Mesendoderm (in vitro differentiated cells): ENCODE results near the gene STK4.

Source experiments
- DNase-seq: peaks from one replicate; pipeline ENCODE4 v3.0.0; 2013
- H2AK5ac ChIP-seq: 2 replicates; pipeline ENCODE4 v1.6.1; 2013; ENCODE audit warnings: low read length, inconsistent platforms
- H2BK120ac ChIP-seq: 2 replicates; pipeline ENCODE4 v1.6.1; 2013; ENCODE audit warnings: low read depth, mild to moderate bottlenecking, low read length, moderate library complexity, mixed read lengths
- H2BK15ac ChIP-seq: replicated peaks from 2 replicates; pipeline ENCODE4 v1.6.1; 2013; ENCODE audit warnings: low read depth, mild to moderate bottlenecking, moderate library complexity
- H2BK5ac ChIP-seq: 2 replicates; pipeline ENCODE4 v1.6.1; 2013; ENCODE audit warnings: low read length, inconsistent platforms
- H3K18ac ChIP-seq: 2 replicates; pipeline ENCODE4 v1.6.1; 2013; ENCODE audit warnings: mild to moderate bottlenecking, low read length, mixed read lengths
- H3K23ac ChIP-seq: one replicate; pipeline ENCODE4 v1.6.1; 2013; ENCODE audit warnings: low read length
- H3K27ac ChIP-seq: 2 replicates; pipeline ENCODE4 v1.5.1; 2013; ENCODE audit warnings: low read depth, mild to moderate bottlenecking, inconsistent platforms, low read length, moderate library complexity
- H3K27me3 ChIP-seq: 2 replicates; pipeline ENCODE4 v1.6.1; 2013; ENCODE audit warnings: low read length, control low read depth, mild to moderate bottlenecking, inconsistent platforms; ENCODE audit not compliant: insufficient read depth, poor library complexity
- H3K36me3 ChIP-seq: 2 replicates; pipeline ENCODE4 v1.6.1; 2013; ENCODE audit warnings: low read length, inconsistent platforms; ENCODE audit not compliant: control insufficient read depth, insufficient read depth
- H3K4ac ChIP-seq: one replicate; pipeline ENCODE4 v1.6.1; 2013; ENCODE audit warnings: low read depth, mild to moderate bottlenecking, low read length, moderate library complexity
- H3K4me1 ChIP-seq: 2 replicates; pipeline ENCODE4 v1.6.1; 2013; ENCODE audit warnings: low read depth, low read length, inconsistent platforms; ENCODE audit not compliant: control insufficient read depth
- H3K4me2 ChIP-seq: 2 replicates; pipeline ENCODE4 v1.6.1; 2013; ENCODE audit warnings: low read length
- H3K4me3 ChIP-seq: 2 replicates; pipeline ENCODE4 v1.5.1; 2013; ENCODE audit warnings: mild to moderate bottlenecking, low read length
- H3K56ac ChIP-seq: one replicate; pipeline ENCODE4 v1.6.1; 2013; ENCODE audit warnings: low read length
- H3K79me1 ChIP-seq: 2 replicates; pipeline ENCODE4 v1.6.1; 2013; ENCODE audit warnings: low read length, inconsistent platforms
- H3K79me2 ChIP-seq: 2 replicates; pipeline ENCODE4 v1.6.1; 2013; ENCODE audit warnings: mild to moderate bottlenecking, low read length; ENCODE audit not compliant: control insufficient read depth, insufficient read depth
- H3K9ac ChIP-seq: 2 replicates; pipeline ENCODE4 v1.6.1; 2013; ENCODE audit warnings: low read length, inconsistent platforms
- H4K5ac ChIP-seq: one replicate; pipeline ENCODE4 v1.6.1; 2013; ENCODE audit warnings: low read length
- H4K8ac ChIP-seq: one replicate; pipeline ENCODE4 v1.6.1; 2013; ENCODE audit warnings: low read depth, mild to moderate bottlenecking, control low read depth, low read length, moderate library complexity
- WGBS: extraction: QIAGEN DNeasy Blood & Tissue Kit; methylation state at CpG from one replicate; pipeline ENCODE4 v1.1.7; 2013; ENCODE audit warnings: low lambda C conversion rate, missing lambda C conversion rate; ENCODE audit not compliant: insufficient coverage; ENCODE audit errors: extremely low coverage; 5-methylcytosine and 5-hydroxymethylcytosine counted together

The STK4 gene

DNA sequence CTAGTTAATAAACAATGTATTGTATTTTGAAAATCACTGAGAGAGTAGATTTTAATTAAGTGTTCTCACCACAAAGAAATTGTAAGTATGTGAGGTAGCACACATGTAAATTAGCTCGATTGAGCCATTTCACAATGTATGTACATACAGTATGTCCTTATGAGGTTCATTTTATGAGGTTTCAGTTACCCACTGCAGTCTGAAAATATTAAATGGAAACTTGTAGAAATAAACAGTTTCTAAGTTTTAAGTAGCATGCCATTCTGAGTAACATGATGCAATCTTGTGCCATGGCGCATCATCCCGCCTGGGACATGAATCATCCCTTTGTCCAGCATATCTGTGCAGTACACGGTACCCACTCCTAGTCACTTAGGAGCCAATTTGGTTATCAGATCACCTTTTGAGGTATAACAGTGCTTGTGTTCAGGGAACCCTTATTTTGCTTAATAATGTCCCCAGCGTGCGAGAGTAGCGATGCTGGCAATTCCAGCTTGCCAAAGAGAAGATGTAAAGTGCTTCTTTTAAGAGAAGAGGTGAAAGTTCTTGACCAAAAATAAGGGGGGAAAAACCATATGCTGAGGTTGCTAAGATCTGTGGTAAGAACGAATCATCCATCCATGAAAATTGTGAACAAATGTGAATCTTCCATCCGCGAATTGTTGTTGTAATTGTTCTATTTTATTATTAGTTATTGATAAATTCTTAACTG is 69.9 kb downstream of the STK4 start:
- peak overlapping the region; percentile 25 for H2BK5ac ChIP-seq
- no peak overlapping the region for H2BK15ac ChIP-seq
- peaks cover 1% of the 10 kb centered on the region for H3K79me1 ChIP-seq
- no peak overlapping the region for H3K27ac ChIP-seq
- H3K4me3 ChIP-seq = no peak overlapping the region
- peaks cover 2% of the 10 kb centered on the region for H3K4me1 ChIP-seq
- peak overlapping the region; percentile 41 for H2AK5ac ChIP-seq
- H3K79me2 ChIP-seq = no peaks in the 10 kb centered on the region
- no peaks in the 10 kb centered on the region for H3K36me3 ChIP-seq
- H4K8ac ChIP-seq = no peak overlapping the region
- peak overlapping the region; percentile 24 for H3K4ac ChIP-seq
- H3K4me2 ChIP-seq = no peak overlapping the region
- H4K5ac ChIP-seq = no peak overlapping the region
- no peaks in the 10 kb centered on the region for H3K27me3 ChIP-seq
- H3K56ac ChIP-seq = peak overlapping the region; percentile 57
- no CpG with 5 or more reads among the region's 10 CpGs for WGBS
- H3K18ac ChIP-seq = peak overlapping the region; percentile 80
- DNase-seq = no peak
- no peak overlapping the region for H3K9ac ChIP-seq
- no peak overlapping the region for H3K23ac ChIP-seq
- H2BK120ac ChIP-seq = no peak overlapping the region

- H3K36me3 ChIP-seq = no peaks in the 10 kb centered on the region
- no peak overlapping the region for H2AK5ac ChIP-seq
- H3K79me1 ChIP-seq = peaks cover 1% of the 10 kb centered on the region
- no peak for DNase-seq
- no peak overlapping the region for H2BK15ac ChIP-seq
- no peak overlapping the region for H2BK5ac ChIP-seq
- H3K18ac ChIP-seq = no peak overlapping the region
- peaks cover 2% of the 10 kb centered on the region for H3K4me1 ChIP-seq
- H4K5ac ChIP-seq = no peak overlapping the region
- WGBS = no CpG with 5 or more reads among the region's 1 CpG
- no peak overlapping the region for H3K56ac ChIP-seq
- no peaks in the 10 kb centered on the region for H3K27me3 ChIP-seq
- no peak overlapping the region for H2BK120ac ChIP-seq
- peak overlapping the region; percentile 0 for H3K4ac ChIP-seq
- H3K4me2 ChIP-seq = no peak overlapping the region
- H3K27ac ChIP-seq = no peak overlapping the region
- no peaks in the 10 kb centered on the region for H3K79me2 ChIP-seq
- H3K23ac ChIP-seq = no peak overlapping the region
- no peak overlapping the region for H3K9ac ChIP-seq
- H4K8ac ChIP-seq = no peak overlapping the region
- no peak overlapping the region for H3K4me3 ChIP-seq
Observed at GRCh38 chr20:45037050-45037449, 70.7 kb downstream of the STK4 start.

GRCh38 chr20:45037635-45038034 is 71.3 kb downstream of the STK4 start:
- peaks cover 5% of the 10 kb centered on the region for H3K4me1 ChIP-seq
- H3K23ac ChIP-seq = no peak overlapping the region
- no peaks in the 10 kb centered on the region for H3K36me3 ChIP-seq
- no peak overlapping the region for H4K5ac ChIP-seq
- no peak overlapping the region for H3K27ac ChIP-seq
- H3K4me2 ChIP-seq = no peak overlapping the region
- no peak overlapping the region for H2BK5ac ChIP-seq
- H3K27me3 ChIP-seq = no peaks in the 10 kb centered on the region
- H3K18ac ChIP-seq = no peak overlapping the region
- no peak overlapping the region for H3K4ac ChIP-seq
- H2BK120ac ChIP-seq = no peak overlapping the region
- WGBS = no CpG with 5 or more reads among the region's 2 CpGs
- DNase-seq = no peak
- no peak overlapping the region for H4K8ac ChIP-seq
- H3K4me3 ChIP-seq = no peak overlapping the region
- H3K56ac ChIP-seq = no peak overlapping the region
- no peaks in the 10 kb centered on the region for H3K79me2 ChIP-seq
- no peak overlapping the region for H3K9ac ChIP-seq
- H2BK15ac ChIP-seq = no peak overlapping the region
- H2AK5ac ChIP-seq = no peak overlapping the region
- peaks cover 1% of the 10 kb centered on the region for H3K79me1 ChIP-seq

- H3K36me3 ChIP-seq = no peaks in the 10 kb centered on the region
- no peak overlapping the region for H3K18ac ChIP-seq
- H2AK5ac ChIP-seq = no peak overlapping the region
- H3K4me3 ChIP-seq = no peak overlapping the region
- no peak for DNase-seq
- peaks cover 5% of the 10 kb centered on the region for H3K4me1 ChIP-seq
- no CpG with 5 or more reads among the region's 1 CpG for WGBS
- no peak overlapping the region for H3K9ac ChIP-seq
- no peak overlapping the region for H3K56ac ChIP-seq
- no peak overlapping the region for H2BK5ac ChIP-seq
- H3K79me2 ChIP-seq = no peaks in the 10 kb centered on the region
- no peak overlapping the region for H3K27ac ChIP-seq
- H3K23ac ChIP-seq = no peak overlapping the region
- H3K27me3 ChIP-seq = no peaks in the 10 kb centered on the region
- no peak overlapping the region for H3K4me2 ChIP-seq
- H4K5ac ChIP-seq = no peak overlapping the region
- peaks cover 1% of the 10 kb centered on the region for H3K79me1 ChIP-seq
- no peak overlapping the region for H4K8ac ChIP-seq
- H2BK15ac ChIP-seq = no peak overlapping the region
- H3K4ac ChIP-seq = no peak overlapping the region
- H2BK120ac ChIP-seq = no peak overlapping the region
Observed at GRCh38 chr20:45038745-45039474, 72.6 kb downstream of the STK4 start.

DNA sequence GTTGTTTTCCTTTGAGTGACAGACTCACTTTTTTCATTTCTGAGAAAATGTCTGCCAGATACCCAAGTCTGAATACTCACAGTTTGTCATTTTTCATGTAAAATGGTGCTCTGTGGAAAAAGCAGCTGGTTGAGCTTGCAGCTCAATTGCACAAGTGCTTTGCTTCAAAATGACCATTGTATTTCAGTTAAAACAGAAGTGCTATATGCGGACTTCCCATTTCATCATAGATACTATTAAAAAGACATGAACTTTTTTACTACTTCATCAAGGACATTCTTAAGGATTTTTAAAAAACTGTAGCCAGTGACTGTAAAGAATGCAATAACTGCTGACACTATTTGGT is 73.1 kb downstream of the STK4 start:
- Histone ChIP-seq H3K27ac (no peak overlapping the region), H3K23ac (no peak overlapping the region), H2AK5ac (no peak overlapping the region), H3K36me3 (no peaks in the 10 kb centered on the region), H3K18ac (peak overlapping the region; percentile 68), H3K4ac (no peak overlapping the region), H3K27me3 (no peaks in the 10 kb centered on the region), H4K8ac (no peak overlapping the region), H3K4me1 (peaks cover 5% of the 10 kb centered on the region), H3K79me1 (peaks cover 1% of the 10 kb centered on the region), H2BK15ac (no peak overlapping the region), H4K5ac (no peak overlapping the region), H3K9ac (no peak overlapping the region), H3K4me3 (no peak overlapping the region), H3K56ac (no peak overlapping the region), H2BK120ac (no peak overlapping the region), H3K4me2 (no peak overlapping the region), H2BK5ac (no peak overlapping the region), H3K79me2 (no peaks in the 10 kb centered on the region)
- no CpG with 5 or more reads among the region's 1 CpG for WGBS
- no peak for DNase-seq
